ENCODE data around the gene METTL25. TPM values are rescaled to one million over a fixed set of nuclear protein-coding genes. Genes with fewer than 3 reads are reported as not detected.
A peak's percentile ranks its signal among the peaks of the same experiment; 100 is the strongest.

The METTL25 gene
- total RNA-seq, 1 donor from 2014 or later = 11.9 TPM

- H3K36me3 Mint-ChIP-seq = peaks cover 4% of the 10 kb centered on the region
- H3K27me3 Mint-ChIP-seq (ENCODE audit: low read depth) = no peaks in the 10 kb centered on the region
- H3K4me1 Mint-ChIP-seq = peaks cover 18% of the 10 kb centered on the region
Measured at GRCh38 chr12:82406651-82407050, 48.3 kb downstream of the METTL25 start.

DNA sequence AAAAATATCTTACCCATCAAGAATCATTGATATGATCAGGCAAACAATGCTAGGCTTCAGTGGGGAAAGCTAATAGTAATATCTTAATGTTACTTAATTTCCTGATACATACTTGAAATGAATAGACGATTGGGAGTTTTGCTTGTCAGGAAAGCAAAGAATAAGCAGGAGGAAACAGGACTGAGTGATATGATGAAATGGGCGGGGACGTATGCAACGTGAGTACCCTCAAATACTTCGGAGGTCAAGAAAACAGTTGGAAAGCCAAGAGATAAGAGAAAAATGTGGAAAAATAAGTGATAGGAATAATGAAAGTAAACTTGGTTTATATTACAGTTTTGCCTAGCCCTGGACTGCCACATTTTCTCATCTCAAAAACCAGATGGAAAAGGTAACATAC lies 49.2 kb downstream of the METTL25 start:
- no peak for TF ChIP-seq CTCF (IDR thresholded peaks at IDR 0.05; ENCODE audit: unreplicated experiment)
- peaks cover 4% of the 10 kb centered on the region for H3K36me3 Mint-ChIP-seq

More at GRCh38 chr12:82406651-82407050, 48.3 kb downstream of the METTL25 start:
- no peak for DNase-seq (ENCODE audit: low spot score in 2 of 2, unreplicated experiment in 2 of 2)
- H3K9me3 Mint-ChIP-seq = peaks cover 3% of the 10 kb centered on the region
- peak overlapping the region; percentile 13 for H3K27ac Mint-ChIP-seq
- no peak for TF ChIP-seq CTCF (IDR thresholded peaks at IDR 0.05; ENCODE audit: unreplicated experiment)
- H3K4me3 Mint-ChIP-seq = no peak overlapping the region

GRCh38 chr12:82408844-82409243 lies 50.5 kb downstream of the METTL25 start:
- DNase-seq (ENCODE audit: low spot score in 2 of 2, unreplicated experiment in 2 of 2) = no peak
- H3K9me3 Mint-ChIP-seq = peaks cover 3% of the 10 kb centered on the region
- no peak for TF ChIP-seq CTCF (IDR thresholded peaks at IDR 0.05; ENCODE audit: unreplicated experiment)
- H3K4me1 Mint-ChIP-seq = peaks cover 20% of the 10 kb centered on the region
- no peaks in the 10 kb centered on the region for H3K27me3 Mint-ChIP-seq (ENCODE audit: low read depth)
- no peak overlapping the region for H3K27ac Mint-ChIP-seq
- H3K4me3 Mint-ChIP-seq = no peak overlapping the region
- peaks cover 3% of the 10 kb centered on the region for H3K36me3 Mint-ChIP-seq

More for the DNA sequence above, 49.2 kb downstream of the METTL25 start:
- H3K4me3 Mint-ChIP-seq = no peak overlapping the region
- DNase-seq (ENCODE audit: low spot score in 2 of 2, unreplicated experiment in 2 of 2) = no peak
- H3K27ac Mint-ChIP-seq = no peak overlapping the region
- peaks cover 3% of the 10 kb centered on the region for H3K9me3 Mint-ChIP-seq
- peaks cover 20% of the 10 kb centered on the region for H3K4me1 Mint-ChIP-seq
- no peaks in the 10 kb centered on the region for H3K27me3 Mint-ChIP-seq (ENCODE audit: low read depth)

GRCh38 chr12:82411546-82412230 lies 53.4 kb downstream of the METTL25 start:
- Mint-ChIP-seq H3K4me3 (no peak overlapping the region), H3K9me3 (no peaks in the 10 kb centered on the region), H3K27ac (no peak overlapping the region), H3K36me3 (no peaks in the 10 kb centered on the region), H3K4me1 (peaks cover 20% of the 10 kb centered on the region), H3K27me3 (ENCODE audit: low read depth) (no peaks in the 10 kb centered on the region)
- DNase-seq (ENCODE audit: low spot score in 2 of 2, unreplicated experiment in 2 of 2) = no peak
- no peak for TF ChIP-seq CTCF (IDR thresholded peaks at IDR 0.05; ENCODE audit: unreplicated experiment)

- Mint-ChIP-seq H3K27me3 (ENCODE audit: low read depth) (no peaks in the 10 kb centered on the region), H3K9me3 (no peaks in the 10 kb centered on the region), H3K27ac (no peak overlapping the region), H3K36me3 (no peaks in the 10 kb centered on the region), H3K4me3 (no peak overlapping the region), H3K4me1 (peaks cover 15% of the 10 kb centered on the region)
- TF ChIP-seq CTCF (IDR thresholded peaks at IDR 0.05; ENCODE audit: unreplicated experiment) = no peak
- no peak for DNase-seq (ENCODE audit: low spot score in 2 of 2, unreplicated experiment in 2 of 2)
Measured at GRCh38 chr12:82412246-82412645, 53.9 kb downstream of the METTL25 start.

Measured in mesothelial cell of epicardium (in vitro differentiated cells).